NAMALWA (cell line): ENCODE results near the gene ADARB2.
"Not testable (repeated sequence)": the region's sequence is repeated elsewhere in the genome, so short reads cannot be mapped to it uniquely, and the experiment has no call there.

Experiments used
- DNase-seq: peaks from one replicate; pipeline ENCODE4 v3.0.0-alpha.2; 2015; ENCODE audit warnings: low spot score

The ADARB2 gene

GRCh38 chr10:1463971-1464370 is 273.4 kb downstream of the ADARB2 start:
- DNase-seq = not testable (repeated sequence)

GRCh38 chr10:1462994-1463633 is 274.2 kb downstream of the ADARB2 start:
- DNase-seq = no peak

GRCh38 chr10:1462521-1462920 is 274.8 kb downstream of the ADARB2 start:
- DNase-seq = no peak

GRCh38 chr10:1462032-1462431 is 275.3 kb downstream of the ADARB2 start:
- DNase-seq = no peak

GRCh38 chr10:1461016-1461415 is 276.3 kb downstream of the ADARB2 start:
- peak; percentile 51 for DNase-seq

GRCh38 chr10:1459664-1460063 is 277.7 kb downstream of the ADARB2 start:
- DNase-seq = not testable (repeated sequence)

- DNase-seq = no peak
Observed at GRCh38 chr10:1454951-1455350, 282.4 kb downstream of the ADARB2 start.

GRCh38 chr10:1454428-1454827 is 282.9 kb downstream of the ADARB2 start:
- DNase-seq = peak; percentile 72

GRCh38 chr10:1452777-1453176 is 284.5 kb downstream of the ADARB2 start:
- no peak for DNase-seq

- DNase-seq = no peak
Observed at GRCh38 chr10:1451941-1452340, 285.4 kb downstream of the ADARB2 start.

GRCh38 chr10:1451362-1451888 is 285.9 kb downstream of the ADARB2 start:
- DNase-seq = no peak

GRCh38 chr10:1449572-1450205 is 287.6 kb downstream of the ADARB2 start:
- no peak for DNase-seq

- no peak for DNase-seq
Observed at GRCh38 chr10:1449021-1449420, 288.3 kb downstream of the ADARB2 start.

- DNase-seq = no peak
Observed at GRCh38 chr10:1448252-1448930, 288.9 kb downstream of the ADARB2 start.

- no peak for DNase-seq
Observed at GRCh38 chr10:1444826-1445225, 292.5 kb downstream of the ADARB2 start.

GRCh38 chr10:1440897-1441296 is 296.4 kb downstream of the ADARB2 start:
- peak; percentile 36 for DNase-seq

GRCh38 chr10:1434912-1435692 is 302.2 kb downstream of the ADARB2 start:
- no peak for DNase-seq

- DNase-seq = no peak
Observed at GRCh38 chr10:1434202-1434601, 303.1 kb downstream of the ADARB2 start.

GRCh38 chr10:1432161-1432560 is 305.2 kb downstream of the ADARB2 start:
- no peak for DNase-seq

GRCh38 chr10:1431229-1431628 is 306.1 kb downstream of the ADARB2 start:
- no peak for DNase-seq

GRCh38 chr10:1427521-1428186 is 309.7 kb downstream of the ADARB2 start:
- not testable (repeated sequence) for DNase-seq

- DNase-seq = no peak
Observed at GRCh38 chr10:1426786-1427185, 310.5 kb downstream of the ADARB2 start.
